Measurements from ENCODE around the gene HIC1.

Gene HIC1

DNA sequence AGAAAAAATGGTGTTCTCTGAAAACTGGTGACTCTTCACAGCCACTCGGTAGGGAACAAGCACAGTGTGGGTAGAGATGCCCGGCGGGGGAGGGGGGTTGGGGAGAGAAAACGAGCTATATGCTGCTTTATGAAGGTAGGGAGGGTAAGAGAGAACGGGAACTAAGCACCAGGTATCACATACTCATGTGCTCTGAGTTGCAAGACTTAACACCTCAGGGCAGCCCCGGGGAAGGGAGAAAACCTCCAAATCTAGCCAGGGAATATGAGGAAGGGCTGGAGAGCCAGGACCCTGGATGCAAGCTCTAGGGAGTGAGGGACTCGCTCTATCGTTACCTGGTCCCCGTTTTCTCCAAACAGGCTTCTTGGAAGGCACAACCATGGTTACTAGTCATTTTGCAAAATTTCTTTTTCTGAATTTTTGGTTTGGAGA lies 35.3 kb downstream of the HIC1 start:
- in situ Hi-C loops (cut with HindIII; ENCODE audit: low sequenced_read_pairs) = loop anchor here (25.0 kb wide), 1 partner anchor 172 kb away; no protein-coding TSS in a partner anchor
- H3K4me3 ChIP-seq (ENCODE audit: low read depth, low read length) = no peak overlapping the region

GRCh38 chr17:2090804-2091534 lies 36.1 kb downstream of the HIC1 start:
- DNase-seq (ENCODE audit: low read depth) = peak; percentile 90
- in situ Hi-C loops (cut with HindIII; ENCODE audit: low sequenced_read_pairs) = loop anchor here (25.0 kb wide), 1 partner anchor 171 kb away; no protein-coding TSS in a partner anchor
- TF ChIP-seq, protein P1, sequence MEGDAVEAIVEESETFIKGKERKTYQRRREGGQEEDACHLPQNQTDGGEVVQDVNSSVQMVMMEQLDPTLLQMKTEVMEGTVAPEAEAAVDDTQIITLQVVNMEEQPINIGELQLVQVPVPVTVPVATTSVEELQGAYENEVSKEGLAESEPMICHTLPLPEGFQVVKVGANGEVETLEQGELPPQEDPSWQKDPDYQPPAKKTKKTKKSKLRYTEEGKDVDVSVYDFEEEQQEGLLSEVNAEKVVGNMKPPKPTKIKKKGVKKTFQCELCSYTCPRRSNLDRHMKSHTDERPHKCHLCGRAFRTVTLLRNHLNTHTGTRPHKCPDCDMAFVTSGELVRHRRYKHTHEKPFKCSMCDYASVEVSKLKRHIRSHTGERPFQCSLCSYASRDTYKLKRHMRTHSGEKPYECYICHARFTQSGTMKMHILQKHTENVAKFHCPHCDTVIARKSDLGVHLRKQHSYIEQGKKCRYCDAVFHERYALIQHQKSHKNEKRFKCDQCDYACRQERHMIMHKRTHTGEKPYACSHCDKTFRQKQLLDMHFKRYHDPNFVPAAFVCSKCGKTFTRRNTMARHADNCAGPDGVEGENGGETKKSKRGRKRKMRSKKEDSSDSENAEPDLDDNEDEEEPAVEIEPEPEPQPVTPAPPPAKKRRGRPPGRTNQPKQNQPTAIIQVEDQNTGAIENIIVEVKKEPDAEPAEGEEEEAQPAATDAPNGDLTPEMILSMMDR (IDR thresholded peaks at IDR 0.05; ENCODE audit: low read depth, low read length, missing control alignments) = peak; percentile 64
- no peak overlapping the region for H3K4me3 ChIP-seq (ENCODE audit: low read depth, low read length)

More for the DNA sequence above, 35.3 kb downstream of the HIC1 start:
- no peak for DNase-seq (ENCODE audit: low read depth)
- TF ChIP-seq, protein P1 (IDR thresholded peaks at IDR 0.05; ENCODE audit: low read depth, low read length, missing control alignments) = no peak

DNA sequence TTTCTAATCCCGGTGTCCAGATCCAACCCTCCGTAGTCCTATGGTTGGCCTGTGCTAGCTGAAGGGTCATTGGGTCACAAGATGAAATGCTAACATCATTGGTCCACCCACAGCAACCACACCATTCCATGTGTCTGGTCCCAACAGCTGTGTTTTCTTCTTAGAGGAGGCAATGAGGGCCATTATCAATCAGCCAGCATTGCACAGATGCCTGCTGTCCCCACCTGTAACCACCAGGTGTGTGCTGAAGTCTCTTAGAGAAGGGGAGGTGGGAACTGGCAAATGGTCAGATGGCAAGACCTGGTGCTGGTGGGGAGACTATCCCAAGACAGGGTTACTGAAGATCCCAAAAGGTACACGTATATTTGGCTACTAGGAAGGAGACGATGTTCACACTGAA lies 37.4 kb downstream of the HIC1 start:
- DNase-seq (ENCODE audit: low read depth) = no peak
- in situ Hi-C loops (cut with HindIII; ENCODE audit: low sequenced_read_pairs) = loop anchor here (25.0 kb wide), 1 partner anchor 170 kb away; no protein-coding TSS in a partner anchor
- H3K4me3 ChIP-seq (ENCODE audit: low read depth, low read length) = no peak overlapping the region
- TF ChIP-seq, protein P1 (IDR thresholded peaks at IDR 0.05; ENCODE audit: low read depth, low read length, missing control alignments) = no peak

DNA sequence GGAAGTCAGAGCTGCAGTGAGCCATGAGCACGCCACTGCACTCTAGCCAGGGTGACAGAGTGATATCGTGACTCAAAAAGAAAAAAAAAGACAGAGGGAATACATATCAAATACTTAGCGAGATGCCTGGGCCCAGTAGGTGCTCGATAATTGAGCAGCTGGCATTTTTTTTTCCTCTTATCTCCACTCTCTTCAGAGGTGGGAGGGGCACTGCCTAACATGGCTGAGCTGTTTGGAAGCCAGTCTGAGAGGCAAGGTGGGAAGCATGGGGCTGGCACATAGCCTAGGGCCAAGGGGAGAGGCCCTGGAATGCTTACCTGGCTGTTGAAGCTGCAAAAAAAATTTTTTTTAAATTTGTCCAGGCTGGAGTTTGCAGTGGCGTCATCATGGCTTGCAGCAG lies 38.4 kb downstream of the HIC1 start:
- no peak for DNase-seq (ENCODE audit: low read depth)
- in situ Hi-C loops (cut with HindIII; ENCODE audit: low sequenced_read_pairs) = loop anchor here (25.0 kb wide), 1 partner anchor 169 kb away; no protein-coding TSS in a partner anchor
- H3K4me3 ChIP-seq (ENCODE audit: low read depth, low read length) = no peak overlapping the region
- TF ChIP-seq, protein P1 (IDR thresholded peaks at IDR 0.05; ENCODE audit: low read depth, low read length, missing control alignments) = no peak

- no peak for DNase-seq (ENCODE audit: low read depth)
- TF ChIP-seq, protein P1 (IDR thresholded peaks at IDR 0.05; ENCODE audit: low read depth, low read length, missing control alignments) = peak; percentile 83
- in situ Hi-C loops (cut with HindIII; ENCODE audit: low sequenced_read_pairs) = loop anchor here (25.0 kb wide), 1 partner anchor 167 kb away; no protein-coding TSS in a partner anchor
- no peak overlapping the region for H3K4me3 ChIP-seq (ENCODE audit: low read depth, low read length)
Observed at GRCh38 chr17:2094891-2095535, 40.1 kb downstream of the HIC1 start.

GRCh38 chr17:2095536-2095910 lies 40.6 kb downstream of the HIC1 start:
- DNase-seq (ENCODE audit: low read depth) = no peak
- TF ChIP-seq, protein P1 (IDR thresholded peaks at IDR 0.05; ENCODE audit: low read depth, low read length, missing control alignments) = no peak
- in situ Hi-C loops (cut with HindIII; ENCODE audit: low sequenced_read_pairs) = loop anchor here (25.0 kb wide), 1 partner anchor 167 kb away; no protein-coding TSS in a partner anchor
- no peak overlapping the region for H3K4me3 ChIP-seq (ENCODE audit: low read depth, low read length)
